H1 (cell line): ENCODE results near the gene PDGFD. TPM values are rescaled to one million over a fixed set of nuclear protein-coding genes. Genes with fewer than 3 reads are reported as not detected.

ENCODE experiments used
- CTCF ChIA-PET: fragments of 300-600 bp; sonication (Branson Sonifier 250); formaldehyde crosslinking; loops from one replicate; lab custom pipeline; 2021; ENCODE audit not compliant: partially characterized antibody; lab: Charles Lee
- POLR2A ChIA-PET: fragments of 300-600 bp; sonication (Branson Sonifier 250); formaldehyde crosslinking; loops from one replicate; lab custom pipeline; 2021; ENCODE audit warnings: inconsistent platforms; ENCODE audit not compliant: partially characterized antibody; lab: Charles Lee
- DNase-seq, 2 experiments: peaks; one replicate each; pipeline versions ENCODE4 v3.0.0 to v3.0.0-alpha.2; 2010 to 2022; ENCODE audit warnings: low spot score in 2 of 2, low read depth in 1 of 2, mixed read lengths in 1 of 2
- FAIRE-seq: peaks from 2 replicates; lab custom pipeline; 2011; peaks lifted over from hg19 to GRCh38; lab: Jason Lieb, UNC
- H2AFZ ChIP-seq: 2 replicates; pipeline ENCODE4 v1.8.1; 2012; ENCODE audit warnings: low read length, inconsistent platforms
- H2AK5ac ChIP-seq: 2 replicates; pipeline ENCODE4 v1.6.1; 2013; ENCODE audit warnings: low read depth, low read length
- H2BK120ac ChIP-seq: replicated peaks from 2 replicates; pipeline ENCODE3; 2013; ENCODE audit warnings: low read depth, low read length, inconsistent platforms
- H2BK12ac ChIP-seq: 2 replicates; pipeline ENCODE4 v1.6.1; 2013; ENCODE audit warnings: low read depth, low read length
- H2BK15ac ChIP-seq: 2 replicates; pipeline ENCODE4 v1.6.1; 2013; ENCODE audit warnings: low read length
- H2BK20ac ChIP-seq: 2 replicates; pipeline ENCODE4 v1.6.1; 2013; ENCODE audit warnings: low read length
- H2BK5ac ChIP-seq: 2 replicates; pipeline ENCODE4 v1.6.1; 2013; ENCODE audit warnings: low read depth, low read length
- H3K14ac ChIP-seq: 2 replicates; pipeline ENCODE4 v1.6.1; 2013; ENCODE audit warnings: inconsistent platforms; ENCODE audit not compliant: insufficient read length
- H3K18ac ChIP-seq: 2 replicates; pipeline ENCODE4 v1.6.1; 2013; ENCODE audit warnings: low read length; ENCODE audit errors: extremely low read depth
- H3K23ac ChIP-seq: 2 replicates; pipeline ENCODE4 v1.6.1; 2013; ENCODE audit warnings: inconsistent platforms; ENCODE audit not compliant: insufficient read length
- H3K23me2 ChIP-seq: 2 replicates; pipeline ENCODE4 v1.6.1; 2013; ENCODE audit warnings: low read depth, low read length
- H3K27ac ChIP-seq: 2 replicates; pipeline ENCODE4 v1.6.1; 2011; ENCODE audit warnings: low read depth, low read length, inconsistent platforms
- H3K27me3 ChIP-seq, 4 experiments: replicated peaks in 1 of 4; 1 replicate in 1 of 4; 2 replicates in 3 of 4; pipeline versions ENCODE4 v1.6.1 to v1.8.1; 2011 to 2013; ENCODE audit warnings: low read length in 3 of 4, mild to moderate bottlenecking in 3 of 4, inconsistent platforms in 2 of 4, mixed read lengths in 2 of 4, moderate library complexity in 1 of 4; ENCODE audit not compliant: control insufficient read depth in 3 of 4, insufficient read depth in 3 of 4; ENCODE audit errors: extremely low read depth in 1 of 4
- H3K36me3 ChIP-seq, 4 experiments: 2 replicates each; pipeline versions ENCODE4 v1.6.1 to v1.8.1; 2011 to 2013; ENCODE audit warnings: mild to moderate bottlenecking in 4 of 4, low read length in 3 of 4, moderate library complexity in 2 of 4, control low read depth in 1 of 4, inconsistent platforms in 1 of 4; ENCODE audit not compliant: insufficient read depth in 4 of 4, control insufficient read depth in 2 of 4
- H3K4ac ChIP-seq: replicated peaks from 2 replicates; pipeline ENCODE3; 2013; ENCODE audit warnings: low read length, low read depth, mixed read lengths, inconsistent platforms; ENCODE audit not compliant: insufficient read length
- H3K4me1 ChIP-seq, 4 experiments: replicated peaks in 1 of 4; 1 replicate in 1 of 4; 2 replicates in 3 of 4; pipeline versions ENCODE4 v1.6.1 to v1.8.1; 2011 to 2013; ENCODE audit warnings: low read length in 3 of 4, inconsistent platforms in 2 of 4, mixed read lengths in 1 of 4; ENCODE audit not compliant: insufficient read depth in 4 of 4, control insufficient read depth in 3 of 4
- H3K4me2 ChIP-seq, 2 experiments: 2 replicates each; pipeline versions ENCODE4 v1.6.1 to v1.8.1; 2011 to 2013; ENCODE audit warnings: low read depth in 2 of 2, low read length in 2 of 2, control low read depth in 1 of 2, inconsistent platforms in 1 of 2, mild to moderate bottlenecking in 1 of 2; ENCODE audit not compliant: insufficient read depth in 1 of 2
- H3K4me3 ChIP-seq, 4 experiments: fragments of 200-600, 300-600 bp in 1 of 4; sonication (generic), shearing (Covaris generic), sonication (Bioruptor Twin) in 1 of 4; 2 replicates each; pipeline versions ENCODE4 v1.5.1 to v1.8.1; 2011 to 2016; ENCODE audit warnings: low read length in 4 of 4, low read depth in 3 of 4, control low read depth in 2 of 4, inconsistent platforms in 2 of 4, mild to moderate bottlenecking in 2 of 4, mixed read lengths in 1 of 4, moderate library complexity in 1 of 4; ENCODE audit not compliant: insufficient read depth in 2 of 4; ENCODE audit errors: extremely low read depth in 1 of 4
- H3K56ac ChIP-seq: replicated peaks from 2 replicates; pipeline ENCODE3; 2013; ENCODE audit warnings: low read depth, mild to moderate bottlenecking, mixed read lengths, low read length, inconsistent platforms; ENCODE audit not compliant: insufficient read length
- H3K79me1 ChIP-seq: 2 replicates; pipeline ENCODE4 v1.6.1; 2013; ENCODE audit warnings: low read depth, low read length, control low read depth
- H3K79me2 ChIP-seq, 2 experiments: 2 replicates each; pipeline versions ENCODE4 v1.6.1 to v1.8.1; 2012 to 2013; ENCODE audit warnings: low read length in 2 of 2, mild to moderate bottlenecking in 2 of 2, inconsistent platforms in 1 of 2; ENCODE audit not compliant: insufficient read depth in 2 of 2, control insufficient read depth in 1 of 2
- H3K9ac ChIP-seq, 4 experiments: replicated peaks in 1 of 4; 1 replicate in 1 of 4; 2 replicates in 3 of 4; pipeline versions ENCODE4 v1.6.1 to v1.8.1; 2011 to 2013; ENCODE audit warnings: low read depth in 3 of 4, low read length in 3 of 4, control low read depth in 2 of 4, mild to moderate bottlenecking in 2 of 4, moderate library complexity in 2 of 4, inconsistent platforms in 1 of 4; ENCODE audit errors: extremely low read depth in 1 of 4
- H3K9me3 ChIP-seq, 2 experiments: 2 replicates each; pipeline versions ENCODE4 v1.6.1 to v1.8.1; 2012 to 2013; ENCODE audit warnings: mild to moderate bottlenecking in 2 of 2, moderate library complexity in 2 of 2, control low read depth in 1 of 2, inconsistent platforms in 1 of 2, low read depth in 1 of 2, low read length in 1 of 2, mixed read lengths in 1 of 2; ENCODE audit not compliant: insufficient read depth in 2 of 2
- H4K20me1 ChIP-seq, 2 experiments: replicated peaks in 1 of 2; 2 replicates each; pipeline versions ENCODE3 to v1.8.1; 2011 to 2013; ENCODE audit warnings: inconsistent platforms in 2 of 2, low read length in 2 of 2, mild to moderate bottlenecking in 1 of 2; ENCODE audit not compliant: insufficient read depth in 2 of 2, control insufficient read depth in 1 of 2
- H4K5ac ChIP-seq: 2 replicates; pipeline ENCODE4 v1.6.1; 2013; ENCODE audit warnings: low read length, low read depth, mixed read lengths, inconsistent platforms; ENCODE audit not compliant: insufficient read length
- H4K8ac ChIP-seq: 2 replicates; pipeline ENCODE4 v1.8.0; 2013; ENCODE audit warnings: mild to moderate bottlenecking, moderate library complexity, low read length, inconsistent platforms; ENCODE audit not compliant: insufficient read depth; ENCODE audit errors: extremely low read depth
- H4K91ac ChIP-seq: replicated peaks from 2 replicates; pipeline ENCODE3; 2013; ENCODE audit warnings: low read length, mixed read lengths, inconsistent platforms; ENCODE audit not compliant: insufficient read length
- CBX5 ChIP-seq: fragments of 300-800, 300-1000 bp; sonication (generic); IDR thresholded peaks from 2 replicates; pipeline ENCODE4 v1.7.1; 2016; ENCODE audit warnings: antibody characterized with exemption, low read length, low read depth
- HDAC2 ChIP-seq, 2 experiments: fragments of 300-600 bp in 1 of 2; sonication (generic) in 1 of 2; IDR thresholded peaks; 2 replicates each; pipeline ENCODE4 v1.6.1; 2011 to 2012; ENCODE audit warnings: low read depth in 2 of 2, low read length in 2 of 2, mild to moderate bottlenecking in 2 of 2, moderate library complexity in 2 of 2, borderline replicate concordance in 1 of 2, inconsistent platforms in 1 of 2
- POLR2AphosphoS5 ChIP-seq: IDR thresholded peaks from 2 replicates; pipeline ENCODE4 v1.6.1; 2011; ENCODE audit warnings: low read depth, low read length
- SUZ12 ChIP-seq: fragments of 200-600 bp; sonication (generic); IDR thresholded peaks from 2 replicates; pipeline ENCODE4 v1.6.1; 2012; ENCODE audit warnings: mild to moderate bottlenecking, inconsistent platforms, low read length, moderate library complexity, mixed read lengths
- TEAD4 ChIP-seq: IDR thresholded peaks from 2 replicates; pipeline ENCODE4 v1.6.1; 2012; ENCODE audit warnings: low read depth, low read length, inconsistent platforms, mixed read lengths
- WGBS, 2 experiments: shearing (Covaris generic) in 1 of 2; methylation state at CpG; one replicate each; pipeline versions ENCODE4 v1.1.6 to v1.1.7; 2013 to 2015; ENCODE audit warnings: low lambda C conversion rate in 2 of 2, mixed read lengths in 2 of 2, inconsistent platforms in 1 of 2, low coverage in 1 of 2, missing lambda C conversion rate in 1 of 2; ENCODE audit not compliant: insufficient replicate concordance in 2 of 2, insufficient coverage in 1 of 2, insufficient read length in 1 of 2; ENCODE audit errors: extremely low coverage in 1 of 2, missing lambda C conversion rate in 1 of 2; 5-methylcytosine and 5-hydroxymethylcytosine counted together
- polyA plus RNA-seq, 7 experiments: library from polyadenylated mRNA; depleted of rRNA in 3 of 7; stranded (reverse) in 5 of 7; unstranded in 2 of 7; fragments of >200 nt in 5 of 7; fragments of 200-250 nt in 2 of 7; gene quantifications; 1 replicate in 5 of 7; 2 replicates in 1 of 7; 4 replicates in 1 of 7; pipeline versions ENCODE4 v1.2.1 to v1.2.3, GENCODE V29; 2011 to 2013; ENCODE audit warnings: missing spikeins in 2 of 7, mixed read lengths in 2 of 7
- total RNA-seq: library from RNA; stranded (reverse); fragmentation: NEBNext Ultra II Directional; extraction: Animal tissue kit (Norgen Biotek cat#: 25700); gene quantifications from 2 replicates; pipeline ENCODE4 v1.2.1, GENCODE V29; 2021

PDGFD gene
- total and polyA plus RNA-seq, 2 of the 8 experiments (the other 6 are each of a cell fraction or from before 2014, with no cell fraction given) = 1.1 to 3.9 TPM

GRCh38 chr11:104094576-104094975, 69.4 kb downstream of the PDGFD start:
- Histone ChIP-seq H4K8ac (no peak overlapping the region), H2BK12ac (no peak overlapping the region), H3K79me1 (no peaks in the 10 kb centered on the region), H3K27me3 (no peaks in the 10 kb centered on the region), H2BK5ac (no peak overlapping the region), H3K4me3 (no peak overlapping the region), H3K79me2 (no peaks in the 10 kb centered on the region), H3K36me3 (no peaks in the 10 kb centered on the region), H3K23me2 (no peaks in the 10 kb centered on the region), H2AFZ (no peak overlapping the region), H3K4me2 (no peak overlapping the region), H2BK15ac (no peak overlapping the region), H3K23ac (no peak overlapping the region), H3K14ac (no peak overlapping the region), H3K27ac (no peak overlapping the region), H3K4ac (no peak overlapping the region), H3K9ac (no peak overlapping the region), H4K20me1 (no peaks in the 10 kb centered on the region), H4K5ac (no peak overlapping the region), H4K91ac (no peak overlapping the region), H3K18ac (no peak overlapping the region), H2BK20ac (no peak overlapping the region), H2AK5ac (no peak overlapping the region), H3K56ac (no peak overlapping the region), H3K4me1 (no peaks in the 10 kb centered on the region), H2BK120ac (no peak overlapping the region), H3K9me3 (no peaks in the 10 kb centered on the region)
- no peak for DNase-seq
- no peak for TF ChIP-seq TEAD4
- TF ChIP-seq CBX5 = no peak
- no peak for TF ChIP-seq SUZ12
- no peak for TF ChIP-seq POLR2AphosphoS5
- TF ChIP-seq HDAC2 (IDR thresholded peaks at IDR 0.05; ENCODE audit: borderline replicate concordance in 1 of 2, low read depth in 2 of 2, low read length in 2 of 2) = no peak
- ChIA-PET CTCF (interaction anchor here (0.6 to 6.5 kb wide), 5 partner anchors 12 to 412 kb away, joined by 3 to 26 read pairs (median 4); no protein-coding TSS in a partner anchor), POLR2A (no interaction called here)
- FAIRE-seq = no peak
- WGBS, 2 experiments = 86% methylated on average over 3 of the region's 3 CpGs; no CpG with 5 or more reads in 1 of the 2 experiments
